HepG2 (cell line): ENCODE measurements around the gene ATP8A2. TPM values are rescaled to one million over a fixed set of nuclear protein-coding genes. Genes with fewer than 3 reads are reported as not detected.

Experiments used
- ATAC-seq: fragments of 200-7000 bp; cut with Tn5 transposase; 3 replicates; pipeline ENCODE4 v1.9.1; 2020; ENCODE audit warnings: mild to moderate bottlenecking, moderate library complexity
- BruUV-seq: library from RNA; stranded (reverse); fragments of 400-500 nt; replicated peaks from 2 replicates; lab custom pipeline; 2021; lab: Mats Ljungman, UMichigan
- CTCF ChIA-PET: fragments of 300-600 bp; formaldehyde crosslinking; extraction: SDS; loops from one replicate; lab custom pipeline; 2021; ENCODE audit warnings: low total read pairs, inconsistent platforms, low intra/inter-chr PET ratio; lab: Yijun Ruan, JAX
- POLR2A ChIA-PET: fragments of 350-600 bp; sonication (Branson Sonifier 250); formaldehyde crosslinking; loops from one replicate; lab custom pipeline; 2020; ENCODE audit warnings: antibody characterized with exemption, inconsistent platforms; lab: Yijun Ruan, JAX
- DNase-seq: peaks from one replicate; pipeline ENCODE4 v3.0.0-alpha.2; 2015; ENCODE audit warnings: low spot score
- FAIRE-seq: peaks from 3 replicates; lab custom pipeline; 2011; peaks lifted over from hg19 to GRCh38; lab: Jason Lieb, UNC
- H2AFZ ChIP-seq: one replicate; pipeline ENCODE4 v1.6.1; 2011; ENCODE audit warnings: low read length, inconsistent platforms
- H3K27ac ChIP-seq: fragments of 300-600 bp; 3 replicates; pipeline ENCODE4 v1.8.0; 2011; ENCODE audit warnings: mixed run types, mild to moderate bottlenecking, mixed read lengths, low read length, inconsistent platforms; ENCODE audit not compliant: insufficient read depth; ENCODE audit errors: extremely low read length
- H3K27me3 ChIP-seq, 2 experiments: fragments of 200-600 bp in 1 of 2; 2 replicates in 1 of 2; 3 replicates in 1 of 2; pipeline versions ENCODE4 v1.6.0 to v1.8.0; 2011; ENCODE audit warnings: low read length in 2 of 2, mild to moderate bottlenecking in 2 of 2, moderate library complexity in 2 of 2, inconsistent platforms in 1 of 2; ENCODE audit not compliant: insufficient read depth in 2 of 2, control insufficient read depth in 1 of 2
- H3K36me3 ChIP-seq, 2 experiments: fragments of 200-600 bp in 1 of 2; replicated peaks in 1 of 2; 2 replicates in 1 of 2; 3 replicates in 1 of 2; pipeline versions ENCODE4 v1.5.1 to v1.8.0; 2011; ENCODE audit warnings: low read length in 2 of 2, inconsistent platforms in 1 of 2; ENCODE audit not compliant: insufficient read depth in 2 of 2, control insufficient read depth in 1 of 2
- H3K4me1 ChIP-seq: 2 replicates; pipeline ENCODE4 v1.5.1; 2012; ENCODE audit warnings: low read length, inconsistent platforms; ENCODE audit not compliant: insufficient read depth
- H3K4me2 ChIP-seq: 2 replicates; pipeline ENCODE4 v1.6.0; 2011; ENCODE audit warnings: low read depth, low read length, inconsistent platforms
- H3K4me3 ChIP-seq, 3 experiments: fragments of 200-600 bp in 1 of 3; sonication (generic), shearing (Covaris generic) in 1 of 3; replicated peaks in 1 of 3; 2 replicates each; pipeline ENCODE4 v1.5.1; 2011 to 2016; ENCODE audit warnings: low read length in 3 of 3, inconsistent platforms in 2 of 3, low read depth in 2 of 3, mild to moderate bottlenecking in 2 of 3, control low read depth in 1 of 3, mixed read lengths in 1 of 3; ENCODE audit not compliant: insufficient read depth in 1 of 3
- H3K79me2 ChIP-seq: one replicate; pipeline ENCODE4 v1.6.1; 2011; ENCODE audit warnings: low read length, inconsistent platforms; ENCODE audit not compliant: insufficient read depth
- H3K9ac ChIP-seq: 2 replicates; pipeline ENCODE4 v1.6.0; 2011; ENCODE audit warnings: mild to moderate bottlenecking, low read depth, low read length, inconsistent platforms; ENCODE audit not compliant: insufficient read depth
- H3K9me3 ChIP-seq: 2 replicates; pipeline ENCODE4 v1.5.1; 2012; ENCODE audit warnings: mild to moderate bottlenecking, low read length
- H4K20me1 ChIP-seq: 2 replicates; pipeline ENCODE4 v1.6.0; 2011; ENCODE audit warnings: inconsistent platforms, mild to moderate bottlenecking, low read length, moderate library complexity; ENCODE audit not compliant: insufficient read depth
- NFKBIZ ChIP-seq: IDR thresholded peaks from 2 replicates; pipeline ENCODE4 v1.6.1; 2018; ENCODE audit warnings: missing genetic modification reagents, missing compliant biosample characterization
- REXO4 ChIP-seq: sonication (generic); formaldehyde crosslinking; IDR thresholded peaks from 2 replicates; pipeline ENCODE4 v1.8.0; 2022; ENCODE audit warnings: missing genetic modification reagents, mild to moderate bottlenecking, borderline replicate concordance
- ZFP36L2 ChIP-seq: sonication (generic); formaldehyde crosslinking; IDR thresholded peaks from 2 replicates; pipeline ENCODE4 v1.4.0; 2020; ENCODE audit warnings: missing genetic modification reagents
- ZNF260 ChIP-seq: sonication (generic); formaldehyde crosslinking; IDR thresholded peaks from 2 replicates; pipeline ENCODE4 v1.4.0; 2020; ENCODE audit warnings: missing genetic modification reagents, low read depth, mild to moderate bottlenecking, borderline replicate concordance
- WGBS: methylation state at CpG from one replicate; pipeline ENCODE4 v1.1.6; 2017; ENCODE audit warnings: low lambda C conversion rate; 5-methylcytosine and 5-hydroxymethylcytosine counted together
- in situ Hi-C: cut with HindIII; loops from 2 replicates; pipeline ENCODE4 v1.10.0; 2017; ENCODE audit warnings: low pct_unique_long_range_greater_than_20kb; ENCODE audit not compliant: extremely low pct_ligation_motif_present
- intact Hi-C: fragments of 100-400 bp; cut with micrococcal nuclease; formaldehyde crosslinking; loops from one replicate; pipeline ENCODE4 v1.10.0; 2022; ENCODE audit not compliant: unreplicated experiment
- polyA plus RNA-seq, 8 experiments: library from polyadenylated mRNA; depleted of rRNA in 3 of 8; stranded (reverse) in 7 of 8; unstranded in 1 of 8; fragments of >200 nt; fragmentation: Illumina TruSeq in 4 of 8; extraction: Trizol in 4 of 8; gene quantifications; 2 replicates each; pipeline versions ENCODE4 v1.2.1 to v1.2.3, GENCODE V29; 2011 to 2016; ENCODE audit warnings: low read depth in 4 of 8, missing spikeins in 1 of 8, mixed read lengths in 1 of 8; ENCODE audit not compliant: insufficient read depth in 1 of 8
- total RNA-seq, 5 experiments: library from RNA; depleted of rRNA; stranded (reverse); fragments of >200 nt; fragmentation: Illumina TruSeq; extraction: Trizol; gene quantifications; 2 replicates each; pipeline ENCODE4 v1.2.3, GENCODE V29; 2016; ENCODE audit warnings: low read depth in 1 of 5
- TF ChIP-seq, protein P1 (sequence below), 2 experiments: fragments of 450-650 bp in 1 of 2; sonication (generic) in 1 of 2; formaldehyde crosslinking in 1 of 2; IDR thresholded peaks; 2 replicates each; pipeline versions ENCODE4 v1.6.1 to v1.8.0; 2016 to 2022; ENCODE audit warnings: antibody characterized with exemption in 1 of 2, mild to moderate bottlenecking in 1 of 2, missing genetic modification reagents in 1 of 2
- TF ChIP-seq, protein P2 (sequence below): IDR thresholded peaks from 2 replicates; pipeline ENCODE4 v1.6.1; 2016; ENCODE audit warnings: low read depth, control low read depth

ATP8A2 gene
- total and polyA plus RNA-seq, 2 of the 13 experiments (the other 11 are each of a cell fraction or from before 2014, with no cell fraction given) = 0.09 TPM; not detected in 1

DNA sequence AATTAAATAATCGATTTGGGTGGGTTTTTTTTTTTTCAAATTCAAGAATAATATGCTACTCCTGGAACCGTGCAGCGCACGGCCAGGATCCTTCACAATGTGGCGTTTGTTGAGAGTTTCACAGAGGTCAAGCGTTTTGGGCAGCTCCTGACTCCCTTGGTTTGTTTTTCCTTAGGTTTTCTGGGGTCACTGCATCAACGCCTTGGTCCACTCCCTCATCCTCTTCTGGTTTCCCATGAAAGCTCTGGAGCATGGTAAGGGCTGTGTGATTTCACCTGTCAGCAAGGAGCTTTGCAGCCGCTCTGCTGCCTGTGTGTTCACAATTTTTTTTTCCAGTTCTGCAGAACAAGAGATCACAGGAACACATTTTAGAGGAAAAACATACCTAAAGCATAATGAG lies 467.6 kb downstream of the ATP8A2 start (continued):
- TF ChIP-seq, protein P1, sequence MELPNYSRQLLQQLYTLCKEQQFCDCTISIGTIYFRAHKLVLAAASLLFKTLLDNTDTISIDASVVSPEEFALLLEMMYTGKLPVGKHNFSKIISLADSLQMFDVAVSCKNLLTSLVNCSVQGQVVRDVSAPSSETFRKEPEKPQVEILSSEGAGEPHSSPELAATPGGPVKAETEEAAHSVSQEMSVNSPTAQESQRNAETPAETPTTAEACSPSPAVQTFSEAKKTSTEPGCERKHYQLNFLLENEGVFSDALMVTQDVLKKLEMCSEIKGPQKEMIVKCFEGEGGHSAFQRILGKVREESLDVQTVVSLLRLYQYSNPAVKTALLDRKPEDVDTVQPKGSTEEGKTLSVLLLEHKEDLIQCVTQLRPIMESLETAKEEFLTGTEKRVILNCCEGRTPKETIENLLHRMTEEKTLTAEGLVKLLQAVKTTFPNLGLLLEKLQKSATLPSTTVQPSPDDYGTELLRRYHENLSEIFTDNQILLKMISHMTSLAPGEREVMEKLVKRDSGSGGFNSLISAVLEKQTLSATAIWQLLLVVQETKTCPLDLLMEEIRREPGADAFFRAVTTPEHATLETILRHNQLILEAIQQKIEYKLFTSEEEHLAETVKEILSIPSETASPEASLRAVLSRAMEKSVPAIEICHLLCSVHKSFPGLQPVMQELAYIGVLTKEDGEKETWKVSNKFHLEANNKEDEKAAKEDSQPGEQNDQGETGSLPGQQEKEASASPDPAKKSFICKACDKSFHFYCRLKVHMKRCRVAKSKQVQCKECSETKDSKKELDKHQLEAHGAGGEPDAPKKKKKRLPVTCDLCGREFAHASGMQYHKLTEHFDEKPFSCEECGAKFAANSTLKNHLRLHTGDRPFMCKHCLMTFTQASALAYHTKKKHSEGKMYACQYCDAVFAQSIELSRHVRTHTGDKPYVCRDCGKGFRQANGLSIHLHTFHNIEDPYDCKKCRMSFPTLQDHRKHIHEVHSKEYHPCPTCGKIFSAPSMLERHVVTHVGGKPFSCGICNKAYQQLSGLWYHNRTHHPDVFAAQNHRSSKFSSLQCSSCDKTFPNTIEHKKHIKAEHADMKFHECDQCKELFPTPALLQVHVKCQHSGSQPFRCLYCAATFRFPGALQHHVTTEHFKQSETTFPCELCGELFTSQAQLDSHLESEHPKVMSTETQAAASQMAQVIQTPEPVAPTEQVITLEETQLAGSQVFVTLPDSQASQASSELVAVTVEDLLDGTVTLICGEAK (IDR thresholded peaks at IDR 0.05) = no peak
- TF ChIP-seq, protein P1 (CRISPR knock-in tag; IDR thresholded peaks at IDR 0.05) = no peak

DNA sequence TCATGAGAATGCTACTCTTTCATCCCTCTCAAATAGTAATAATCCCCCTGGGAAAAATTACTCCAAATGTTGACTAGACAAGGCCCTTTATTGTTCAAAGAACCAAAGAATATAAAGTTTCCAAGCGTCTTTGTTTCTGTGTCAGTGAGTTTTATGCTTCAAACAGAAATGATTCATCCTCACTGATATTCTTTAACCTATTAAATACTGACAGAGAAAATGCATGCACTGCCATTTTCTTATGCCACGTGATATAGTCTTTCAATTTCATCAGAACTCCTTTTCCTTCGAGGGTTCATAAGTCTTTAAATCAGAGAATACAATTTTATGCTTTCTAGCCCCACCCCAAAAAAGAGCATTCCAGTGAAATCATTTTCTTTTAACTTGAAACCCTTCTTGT lies 468.5 kb downstream of the ATP8A2 start:
- WGBS = 4% methylated on average over 3 of the region's 3 CpGs
- in situ Hi-C loops = no loop called here
- Histone ChIP-seq H3K27me3 (peaks cover 0 to 5% of the 10 kb centered on the region in 2 experiments; a peak in 1 of 5 replicates), H2AFZ (no peak overlapping the region), H3K4me1 (no peaks in the 10 kb centered on the region), H3K4me3 (no peak overlapping the region), H3K27ac (no peak overlapping the region), H3K36me3 (no peaks in the 10 kb centered on the region), H3K9me3 (no peaks in the 10 kb centered on the region), H3K4me2 (no peak overlapping the region), H4K20me1 (no peaks in the 10 kb centered on the region), H3K79me2 (no peaks in the 10 kb centered on the region), H3K9ac (no peak overlapping the region)
- intact Hi-C loops = no loop called here
- TF ChIP-seq NFKBIZ (CRISPR knock-in tag) = no peak
- no peak for TF ChIP-seq REXO4 (CRISPR knock-in tag)
- TF ChIP-seq, protein P2, sequence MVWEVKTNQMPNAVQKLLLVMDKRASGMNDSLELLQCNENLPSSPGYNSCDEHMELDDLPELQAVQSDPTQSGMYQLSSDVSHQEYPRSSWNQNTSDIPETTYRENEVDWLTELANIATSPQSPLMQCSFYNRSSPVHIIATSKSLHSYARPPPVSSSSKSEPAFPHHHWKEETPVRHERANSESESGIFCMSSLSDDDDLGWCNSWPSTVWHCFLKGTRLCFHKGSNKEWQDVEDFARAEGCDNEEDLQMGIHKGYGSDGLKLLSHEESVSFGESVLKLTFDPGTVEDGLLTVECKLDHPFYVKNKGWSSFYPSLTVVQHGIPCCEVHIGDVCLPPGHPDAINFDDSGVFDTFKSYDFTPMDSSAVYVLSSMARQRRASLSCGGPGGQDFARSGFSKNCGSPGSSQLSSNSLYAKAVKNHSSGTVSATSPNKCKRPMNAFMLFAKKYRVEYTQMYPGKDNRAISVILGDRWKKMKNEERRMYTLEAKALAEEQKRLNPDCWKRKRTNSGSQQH (CRISPR knock-in tag) = no peak
- no peak for TF ChIP-seq ZFP36L2 (CRISPR knock-in tag)
- TF ChIP-seq ZNF260 (CRISPR knock-in tag) = no peak
- ATAC-seq (no peak), DNase-seq (no peak), FAIRE-seq (no peak)
- ChIA-PET CTCF (no interaction called here), POLR2A (no interaction called here)
- no TSS peak for BruUV-seq
